Measurements from ENCODE around the gene RNF112. TPM values are rescaled to one million over a fixed set of nuclear protein-coding genes. Genes with fewer than 3 reads are reported as not detected.

Gene RNF112
- total RNA-seq, 2 experiments from 2014 or later: 0.47 TPM; not detected in 1

DNA sequence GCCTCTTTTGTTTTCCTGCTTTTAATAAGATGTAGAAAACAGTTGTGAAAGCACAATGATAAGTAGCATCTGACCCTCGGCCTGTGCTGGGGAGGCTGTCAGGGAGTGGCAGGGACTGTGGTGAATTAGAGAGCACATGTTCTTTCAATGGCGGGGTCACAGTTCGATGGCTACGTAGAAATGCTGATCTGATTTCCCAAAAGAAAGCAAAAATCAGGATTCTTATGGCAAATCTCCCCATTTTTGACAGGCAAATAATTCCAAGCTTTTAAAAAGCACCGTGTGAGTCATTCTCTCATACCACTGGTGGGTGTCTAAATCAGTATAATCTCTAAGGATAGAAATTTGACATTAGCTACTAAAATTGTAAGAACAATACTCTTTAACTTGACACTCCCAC, 36.9 kb upstream of the RNF112 start:
- Histone ChIP-seq H3K27ac (ENCODE audit: low read depth, low read length, poor library complexity, severe bottlenecking) (no peak overlapping the region), H3K9me3 (ENCODE audit: low read length) (no peaks in the 10 kb centered on the region), H3K36me3 (ENCODE audit: insufficient read depth, low read length) (no peaks in the 10 kb centered on the region), H4K20me1 (ENCODE audit: insufficient read depth, low read length) (no peaks in the 10 kb centered on the region), H3K4me1 (ENCODE audit: insufficient read depth, low read length, poor library complexity, severe bottlenecking) (peaks cover 42% of the 10 kb centered on the region), H3K4me3 (ENCODE audit: low read depth, low read length, poor library complexity, severe bottlenecking) (no peak overlapping the region), H2AFZ (ENCODE audit: low read length) (no peak overlapping the region), H3K79me2 (ENCODE audit: insufficient read depth, low read depth, low read length) (peaks cover 7% of the 10 kb centered on the region; the same call in 1 of the 2 replicates), H3K4me2 (ENCODE audit: low read length) (no peak overlapping the region), H3K9me2 (ENCODE audit: insufficient read depth, low read length) (no peaks in the 10 kb centered on the region)
- ChIA-PET POLR2A (interaction anchor here (0.6 kb wide), 1 partner anchor 9 kb away, joined by 3 read pairs; no protein-coding TSS in a partner anchor), CTCF (ENCODE audit: unreplicated experiment) (no interaction called here)
- TF ChIP-seq, protein P1, sequence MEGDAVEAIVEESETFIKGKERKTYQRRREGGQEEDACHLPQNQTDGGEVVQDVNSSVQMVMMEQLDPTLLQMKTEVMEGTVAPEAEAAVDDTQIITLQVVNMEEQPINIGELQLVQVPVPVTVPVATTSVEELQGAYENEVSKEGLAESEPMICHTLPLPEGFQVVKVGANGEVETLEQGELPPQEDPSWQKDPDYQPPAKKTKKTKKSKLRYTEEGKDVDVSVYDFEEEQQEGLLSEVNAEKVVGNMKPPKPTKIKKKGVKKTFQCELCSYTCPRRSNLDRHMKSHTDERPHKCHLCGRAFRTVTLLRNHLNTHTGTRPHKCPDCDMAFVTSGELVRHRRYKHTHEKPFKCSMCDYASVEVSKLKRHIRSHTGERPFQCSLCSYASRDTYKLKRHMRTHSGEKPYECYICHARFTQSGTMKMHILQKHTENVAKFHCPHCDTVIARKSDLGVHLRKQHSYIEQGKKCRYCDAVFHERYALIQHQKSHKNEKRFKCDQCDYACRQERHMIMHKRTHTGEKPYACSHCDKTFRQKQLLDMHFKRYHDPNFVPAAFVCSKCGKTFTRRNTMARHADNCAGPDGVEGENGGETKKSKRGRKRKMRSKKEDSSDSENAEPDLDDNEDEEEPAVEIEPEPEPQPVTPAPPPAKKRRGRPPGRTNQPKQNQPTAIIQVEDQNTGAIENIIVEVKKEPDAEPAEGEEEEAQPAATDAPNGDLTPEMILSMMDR (conservative IDR thresholded peaks at IDR 0.05; ENCODE audit: low read length): no peak
- no peak for TF ChIP-seq EZH2phosphoT487 (IDR thresholded peaks at IDR 0.05; ENCODE audit: borderline replicate concordance, low read depth, low read length)
- intact Hi-C loops (cut with micrococcal nuclease; ENCODE audit: unreplicated experiment): loop anchor here (10.0 kb wide), 1 partner anchor 271 kb away; the partner anchor contains the start of gene ALDH3A2
- no peak for DNase-seq (ENCODE audit: low spot score)
- no TSS peak for BruUV-seq (replicated peaks)

DNA sequence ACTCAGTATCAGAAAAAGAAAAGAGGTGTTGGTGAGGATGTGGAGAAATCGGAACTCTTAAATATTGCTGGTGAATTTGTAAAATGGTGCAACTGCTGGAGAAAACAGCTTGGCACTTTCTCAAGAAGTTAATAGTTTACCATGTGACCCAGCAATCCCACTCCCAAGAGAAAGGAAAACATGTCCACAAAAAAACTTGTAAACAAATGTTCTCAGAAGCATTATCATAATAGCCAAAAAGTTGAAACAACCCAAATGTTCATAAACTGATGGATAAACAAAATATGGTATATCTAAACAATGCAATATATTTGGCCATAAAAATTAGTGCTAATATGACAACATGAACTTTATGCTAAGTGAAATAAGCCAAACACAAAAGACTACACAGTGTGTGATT, 35.3 kb upstream of the RNF112 start:
- Histone ChIP-seq H4K20me1 (ENCODE audit: insufficient read depth, low read length) (no peaks in the 10 kb centered on the region), H3K27ac (ENCODE audit: low read depth, low read length, poor library complexity, severe bottlenecking) (no peak overlapping the region), H3K36me3 (ENCODE audit: insufficient read depth, low read length) (peaks cover 13% of the 10 kb centered on the region; the same call in 1 of the 2 replicates), H3K4me3 (ENCODE audit: low read depth, low read length, poor library complexity, severe bottlenecking) (no peak overlapping the region), H3K79me2 (ENCODE audit: insufficient read depth, low read depth, low read length) (peaks cover 7% of the 10 kb centered on the region; the same call in 1 of the 2 replicates), H2AFZ (ENCODE audit: low read length) (no peak overlapping the region), H3K9me2 (ENCODE audit: insufficient read depth, low read length) (no peaks in the 10 kb centered on the region), H3K4me2 (ENCODE audit: low read length) (0 out of 2 replicates have a peak overlapping the region, but pooled peaks have one; percentile 11), H3K9me3 (ENCODE audit: low read length) (no peaks in the 10 kb centered on the region), H3K4me1 (ENCODE audit: insufficient read depth, low read length, poor library complexity, severe bottlenecking) (peaks cover 37% of the 10 kb centered on the region)
- ChIA-PET POLR2A (interaction anchor here (1.5 kb wide), 1 partner anchor 13 kb away, joined by 3 read pairs; the partner anchor contains the start of gene B9D1), CTCF (ENCODE audit: unreplicated experiment) (no interaction called here)
- intact Hi-C loops (cut with micrococcal nuclease; ENCODE audit: unreplicated experiment): loop anchor here (5.0 to 10.0 kb wide), 3 partner anchors 87 to 269 kb away; partner anchors contain the start of gene ALDH3A2
- no peak for TF ChIP-seq EZH2phosphoT487 (IDR thresholded peaks at IDR 0.05; ENCODE audit: borderline replicate concordance, low read depth, low read length)
- TF ChIP-seq, protein P1 (conservative IDR thresholded peaks at IDR 0.05; ENCODE audit: low read length): no peak
- no peak for DNase-seq (ENCODE audit: low spot score)
- no TSS peak for BruUV-seq (replicated peaks)

DNA sequence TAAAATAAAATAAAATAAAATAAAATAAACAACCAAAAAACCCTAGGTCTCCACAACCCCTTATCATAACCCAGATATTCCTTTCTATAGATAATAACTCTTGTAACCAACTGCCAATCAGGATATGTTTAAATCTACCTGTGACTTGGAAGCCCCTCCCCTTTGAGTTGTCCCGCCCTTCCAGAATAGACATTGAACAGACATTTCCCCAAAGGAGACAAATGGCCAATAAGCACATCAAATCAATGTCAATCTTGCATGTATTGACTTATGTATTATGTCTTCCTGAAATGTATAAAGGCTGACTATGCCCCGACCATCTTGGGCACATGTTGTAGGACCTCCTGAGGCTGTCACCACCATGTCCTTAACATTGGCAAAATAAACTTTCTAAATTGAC, 34.2 kb upstream of the RNF112 start:
- BruUV-seq (replicated peaks): no TSS peak
- Histone ChIP-seq H4K20me1 (ENCODE audit: insufficient read depth, low read length) (no peaks in the 10 kb centered on the region), H3K79me2 (ENCODE audit: insufficient read depth, low read depth, low read length) (peaks cover 7% of the 10 kb centered on the region; the same call in 1 of the 2 replicates), H3K9me3 (ENCODE audit: low read length) (no peaks in the 10 kb centered on the region), H3K4me2 (ENCODE audit: low read length) (peak overlapping the region; percentile 94), H3K4me1 (ENCODE audit: insufficient read depth, low read length, poor library complexity, severe bottlenecking) (peaks cover 26% of the 10 kb centered on the region), H2AFZ (ENCODE audit: low read length) (peak overlapping the region; percentile 88), H3K27ac (ENCODE audit: low read depth, low read length, poor library complexity, severe bottlenecking) (peak overlapping the region; percentile 70), H3K4me3 (ENCODE audit: low read depth, low read length, poor library complexity, severe bottlenecking) (peak overlapping the region; percentile 84), H3K9me2 (ENCODE audit: insufficient read depth, low read length) (no peaks in the 10 kb centered on the region), H3K36me3 (ENCODE audit: insufficient read depth, low read length) (peaks cover 22% of the 10 kb centered on the region; the same call in 1 of the 2 replicates)
- ChIA-PET CTCF (ENCODE audit: unreplicated experiment) (no interaction called here), POLR2A (interaction anchor here (1.4 to 2.3 kb wide), 3 partner anchors 12 to 271 kb away, joined by 4 to 19 read pairs (median 13); no protein-coding TSS in a partner anchor)
- DNase-seq (ENCODE audit: low spot score): no peak
- TF ChIP-seq, protein P1 (conservative IDR thresholded peaks at IDR 0.05; ENCODE audit: low read length): no peak
- no peak for TF ChIP-seq EZH2phosphoT487 (IDR thresholded peaks at IDR 0.05; ENCODE audit: borderline replicate concordance, low read depth, low read length)
- intact Hi-C loops (cut with micrococcal nuclease; ENCODE audit: unreplicated experiment): loop anchor here (5.0 to 10.0 kb wide), 3 partner anchors 85 to 268 kb away; partner anchors contain the start of gene ALDH3A2

Measured in OCI-LY7 (cell line).